Ishikawa (cell line): ENCODE results near the gene CMPK1.

Experiments
- CEBPB ChIP-seq: IDR thresholded peaks from 2 replicates; pipeline ENCODE4 v1.6.1; 2012
- CREB1 ChIP-seq: IDR thresholded peaks from 2 replicates; pipeline ENCODE4 v1.6.1; 2012; ENCODE audit warnings: low read depth
- EP300 ChIP-seq: IDR thresholded peaks from 2 replicates; pipeline ENCODE4 v1.6.1; 2012; ENCODE audit warnings: borderline replicate concordance
- FOXM1 ChIP-seq: IDR thresholded peaks from 2 replicates; pipeline ENCODE4 v1.6.1; 2012; ENCODE audit warnings: low read depth, borderline replicate concordance
- RAD21 ChIP-seq: IDR thresholded peaks from 2 replicates; pipeline ENCODE4 v1.6.1; 2012; ENCODE audit warnings: low read depth
- TCF12 ChIP-seq: IDR thresholded peaks from 2 replicates; pipeline ENCODE4 v1.6.1; 2012; ENCODE audit warnings: low read depth
- TEAD4 ChIP-seq: IDR thresholded peaks from 2 replicates; pipeline ENCODE4 v1.6.1; 2012
- YY1 ChIP-seq: IDR thresholded peaks from 2 replicates; pipeline ENCODE4 v1.6.1; 2012; ENCODE audit warnings: low read depth

DNA sequence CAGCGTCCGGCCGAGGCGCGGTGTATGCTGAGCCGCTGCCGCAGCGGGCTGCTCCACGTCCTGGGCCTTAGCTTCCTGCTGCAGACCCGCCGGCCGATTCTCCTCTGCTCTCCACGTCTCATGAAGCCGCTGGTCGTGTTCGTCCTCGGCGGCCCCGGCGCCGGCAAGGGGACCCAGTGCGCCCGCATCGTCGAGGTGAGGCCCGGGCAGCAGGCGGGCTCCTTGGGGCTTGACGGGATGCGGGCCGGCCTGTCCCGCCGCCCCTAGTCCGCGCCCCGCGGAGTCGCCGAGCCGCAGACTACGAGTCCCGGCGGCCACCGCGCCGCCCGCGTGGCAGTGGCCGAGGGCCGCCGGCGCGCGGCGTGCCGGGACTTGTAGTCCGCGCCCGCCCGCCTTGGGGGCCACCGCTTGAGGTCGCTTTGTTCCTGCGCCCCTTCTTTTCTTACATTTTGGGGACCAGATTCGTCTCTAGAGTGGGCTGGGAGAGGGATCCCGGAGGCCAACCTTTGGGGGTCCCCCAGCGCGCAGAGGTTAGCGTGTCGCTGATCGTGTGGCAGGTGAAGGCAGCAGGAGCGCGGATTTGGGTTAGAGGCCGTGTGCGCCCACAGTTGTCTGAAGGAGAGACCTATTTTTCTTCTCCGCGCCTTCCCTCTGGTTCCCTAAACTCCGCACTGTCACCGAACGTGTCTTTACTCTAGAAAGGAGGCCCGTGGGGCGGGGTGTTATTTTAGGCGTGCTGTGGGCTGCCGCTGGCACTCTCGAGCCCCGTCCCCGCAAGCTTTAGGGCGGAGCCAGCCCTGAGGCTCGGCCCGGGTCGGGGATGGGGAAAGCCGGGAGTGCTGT, 553 bp downstream of the CMPK1 start:
- TF ChIP-seq TCF12 (peak; percentile 15; the same call in 1 of the 2 replicates), FOXM1 (no peak), RAD21 (no peak), YY1 (no peak; the same call in none of the 2 replicates), TEAD4 (no peak), CEBPB (no peak), EP300 (no peak), CREB1 (no peak)
